ENCODE measurements around the gene MARCHF3. TPM values are rescaled to one million over a fixed set of nuclear protein-coding genes. Genes with fewer than 3 reads are reported as not detected.

Gene MARCHF3
- total RNA-seq, 2 experiments from 2014 or later = 2.0 to 2.4 TPM

DNA sequence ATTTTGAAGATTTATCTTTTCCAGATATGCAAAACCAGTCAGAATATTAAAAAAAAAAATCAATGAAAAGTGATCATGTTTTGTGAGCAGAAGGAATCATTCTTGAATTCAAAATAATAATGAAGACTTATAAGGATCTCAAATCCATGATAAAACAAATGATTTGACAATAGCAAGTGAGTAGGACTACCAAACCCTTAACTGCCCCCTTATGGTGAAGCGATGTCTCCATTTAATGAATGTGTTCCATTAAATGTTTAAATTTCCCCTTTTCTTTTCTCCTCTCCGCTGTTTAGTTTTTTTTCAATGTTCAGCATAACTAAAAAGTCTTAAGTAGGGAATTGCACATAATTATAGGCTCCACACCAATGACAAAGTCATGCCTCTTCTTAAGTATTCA lies 12.2 kb upstream of the MARCHF3 start:
- ATAC-seq (no peak), DNase-seq (no peak)
- Mint-ChIP-seq H3K27me3 (ENCODE audit: low read depth) (no peaks in the 10 kb centered on the region), H3K36me3 (ENCODE audit: low read depth) (no peaks in the 10 kb centered on the region), H3K9me3 (ENCODE audit: insufficient read depth) (no peaks in the 10 kb centered on the region), H3K27ac (no peak overlapping the region), H3K4me1 (ENCODE audit: low read depth) (no peaks in the 10 kb centered on the region), H3K4me3 (no peak overlapping the region)
- ChIA-PET CTCF (no interaction called here), POLR2A (no interaction called here)

DNA sequence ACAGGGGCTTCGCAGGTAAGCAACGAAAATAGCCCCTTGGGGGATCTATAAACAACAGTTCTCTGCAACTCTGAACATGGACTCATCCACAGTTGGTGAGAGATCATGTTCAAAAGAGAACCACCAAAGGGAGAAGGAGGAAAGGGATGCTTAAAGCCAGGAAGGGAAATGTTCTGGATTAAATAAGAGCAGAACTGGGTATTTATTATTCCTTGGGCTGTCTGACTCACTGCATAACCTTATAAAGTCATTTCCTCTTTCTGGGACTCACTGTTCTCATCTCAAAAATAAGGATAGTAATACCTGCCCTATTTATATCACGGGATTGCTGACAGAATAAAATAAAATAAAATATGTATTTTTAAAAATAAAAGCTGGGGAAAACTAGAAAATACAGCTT lies 11.2 kb upstream of the MARCHF3 start:
- ATAC-seq = no peak
- H3K27me3 Mint-ChIP-seq (ENCODE audit: low read depth) = no peaks in the 10 kb centered on the region

GRCh38 chr5:127040796-127041520 lies 10.6 kb upstream of the MARCHF3 start:
- no peak overlapping the region for H3K27ac Mint-ChIP-seq
- POLR2A ChIA-PET = interaction anchor here (1.2 kb wide), 1 partner anchor 10 kb away, joined by 3 read pairs; the partner anchor contains the start of gene MARCHF3
- CTCF ChIA-PET = interaction anchor here (1.0 kb wide), 1 partner anchor 15 kb away, joined by 3 read pairs; no protein-coding TSS in a partner anchor
- ATAC-seq = no peak
- DNase-seq = no peak
- H3K9me3 Mint-ChIP-seq (ENCODE audit: insufficient read depth) = no peaks in the 10 kb centered on the region
- H3K27me3 Mint-ChIP-seq (ENCODE audit: low read depth) = no peaks in the 10 kb centered on the region
- H3K36me3 Mint-ChIP-seq (ENCODE audit: low read depth) = no peaks in the 10 kb centered on the region
- no peaks in the 10 kb centered on the region for H3K4me1 Mint-ChIP-seq (ENCODE audit: low read depth)
- H3K4me3 Mint-ChIP-seq = no peak overlapping the region

More for the DNA sequence above, 11.2 kb upstream of the MARCHF3 start:
- no peak for DNase-seq
- Mint-ChIP-seq H3K27ac (no peak overlapping the region), H3K4me1 (ENCODE audit: low read depth) (no peaks in the 10 kb centered on the region), H3K9me3 (ENCODE audit: insufficient read depth) (no peaks in the 10 kb centered on the region), H3K4me3 (no peak overlapping the region), H3K36me3 (ENCODE audit: low read depth) (no peaks in the 10 kb centered on the region)
- CTCF ChIA-PET = no interaction called here
- POLR2A ChIA-PET = interaction anchor here (0.6 kb wide), 1 partner anchor 10 kb away, joined by 3 read pairs; no protein-coding TSS in a partner anchor

- ChIA-PET POLR2A (no interaction called here), CTCF (no interaction called here)
- Mint-ChIP-seq H3K36me3 (ENCODE audit: low read depth) (no peaks in the 10 kb centered on the region), H3K27ac (no peak overlapping the region), H3K9me3 (ENCODE audit: insufficient read depth) (no peaks in the 10 kb centered on the region), H3K4me3 (no peak overlapping the region), H3K27me3 (ENCODE audit: low read depth) (peaks cover 4% of the 10 kb centered on the region), H3K4me1 (ENCODE audit: low read depth) (no peaks in the 10 kb centered on the region)
- DNase-seq (no peak), ATAC-seq (no peak)
These were observed 8.2 kb upstream of the MARCHF3 start for GRCh38 chr5:127038550-127038949.

GRCh38 chr5:127031863-127032232 lies 1.5 kb upstream of the MARCHF3 start:
- ATAC-seq (no peak), DNase-seq (no peak)
- H3K27me3 Mint-ChIP-seq (ENCODE audit: low read depth) = peaks cover 26% of the 10 kb centered on the region
- no peaks in the 10 kb centered on the region for H3K9me3 Mint-ChIP-seq (ENCODE audit: insufficient read depth)
- H3K4me1 Mint-ChIP-seq (ENCODE audit: low read depth) = peaks cover 15% of the 10 kb centered on the region
- CTCF ChIA-PET = interaction anchor here (0.8 to 1.4 kb wide), 2 partner anchors 13 to 194 kb away, joined by 3 to 4 read pairs; no protein-coding TSS in a partner anchor
- peak overlapping the region; percentile 90 for H3K4me3 Mint-ChIP-seq
- no peaks in the 10 kb centered on the region for H3K36me3 Mint-ChIP-seq (ENCODE audit: low read depth)
- POLR2A ChIA-PET = interaction anchor here (0.7 to 4.4 kb wide), 4 partner anchors 10 to 254 kb away, joined by 3 to 23 read pairs (median 4); no protein-coding TSS in a partner anchor
- no peak overlapping the region for H3K27ac Mint-ChIP-seq

- CTCF ChIA-PET = interaction anchor here (0.8 to 1.4 kb wide), 3 partner anchors 14 to 193 kb away, joined by 3 to 8 read pairs (median 4); no protein-coding TSS in a partner anchor
- H3K4me3 Mint-ChIP-seq = peak overlapping the region; percentile 90
- ATAC-seq (peak; percentile 13), DNase-seq (no peak)
- peaks cover 26% of the 10 kb centered on the region for H3K27me3 Mint-ChIP-seq (ENCODE audit: low read depth)
- H3K9me3 Mint-ChIP-seq (ENCODE audit: insufficient read depth) = no peaks in the 10 kb centered on the region
- peak overlapping the region; percentile 63 for H3K27ac Mint-ChIP-seq
- no peaks in the 10 kb centered on the region for H3K36me3 Mint-ChIP-seq (ENCODE audit: low read depth)
- H3K4me1 Mint-ChIP-seq (ENCODE audit: low read depth) = peaks cover 15% of the 10 kb centered on the region
- POLR2A ChIA-PET = interaction anchor here (0.7 to 4.4 kb wide), 9 partner anchors 9 to 254 kb away, joined by 3 to 23 read pairs (median 3); no protein-coding TSS in a partner anchor
These were observed 947 bp upstream of the MARCHF3 start for GRCh38 chr5:127031147-127031862.

- ChIA-PET POLR2A (interaction anchor here (0.8 to 4.4 kb wide), 4 partner anchors 43 to 252 kb away, joined by 3 to 23 read pairs (median 4); no protein-coding TSS in a partner anchor), CTCF (interaction anchor here (0.9 to 1.2 kb wide), 4 partner anchors 9 to 58 kb away, joined by 3 to 4 read pairs (median 3); no protein-coding TSS in a partner anchor)
- H3K4me1 Mint-ChIP-seq (ENCODE audit: low read depth) = peaks cover 15% of the 10 kb centered on the region
- no peak overlapping the region for H3K27ac Mint-ChIP-seq
- H3K36me3 Mint-ChIP-seq (ENCODE audit: low read depth) = no peaks in the 10 kb centered on the region
- ATAC-seq = peak; percentile 17
- no peaks in the 10 kb centered on the region for H3K9me3 Mint-ChIP-seq (ENCODE audit: insufficient read depth)
- H3K4me3 Mint-ChIP-seq = peak overlapping the region; percentile 90
- H3K27me3 Mint-ChIP-seq (ENCODE audit: low read depth) = peaks cover 26% of the 10 kb centered on the region
- DNase-seq = peak; percentile 58
These were observed 638 bp downstream of the MARCHF3 start for GRCh38 chr5:127029581-127030258.

DNA sequence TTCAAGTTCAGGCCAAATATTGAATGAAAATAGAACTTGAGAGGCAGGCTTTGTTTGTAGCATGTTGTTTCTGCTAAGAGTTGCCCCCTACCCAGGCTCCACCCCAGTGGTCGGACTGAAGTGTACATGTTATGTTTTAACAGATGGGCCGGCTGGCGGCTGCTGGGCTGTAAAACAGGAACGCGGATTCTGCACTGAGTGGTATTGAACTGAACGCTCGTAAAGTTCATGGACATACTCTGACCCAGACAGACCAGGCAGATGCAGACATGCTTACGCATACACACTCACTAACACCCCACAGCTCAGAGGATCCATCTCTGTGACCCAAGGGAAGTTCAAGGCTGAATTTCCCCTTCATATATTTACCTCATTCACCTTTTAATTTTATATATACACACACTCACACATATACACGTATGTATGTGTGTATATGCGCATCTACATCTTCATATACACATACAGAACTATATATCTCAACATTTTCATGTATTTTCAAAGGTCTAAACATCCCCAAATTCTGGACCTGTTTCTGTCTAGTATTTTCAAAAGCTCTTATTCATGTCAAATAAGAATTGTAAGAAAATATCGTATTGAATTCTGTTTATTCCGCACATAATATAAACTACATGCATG lies 1.4 kb downstream of the MARCHF3 start:
- Mint-ChIP-seq H3K27ac (no peak overlapping the region), H3K4me1 (ENCODE audit: low read depth) (peaks cover 15% of the 10 kb centered on the region), H3K9me3 (ENCODE audit: insufficient read depth) (no peaks in the 10 kb centered on the region), H3K4me3 (peak overlapping the region; percentile 90), H3K27me3 (ENCODE audit: low read depth) (peaks cover 24% of the 10 kb centered on the region), H3K36me3 (ENCODE audit: low read depth) (no peaks in the 10 kb centered on the region)
- POLR2A ChIA-PET = interaction anchor here (0.8 to 4.4 kb wide), 5 partner anchors 44 to 251 kb away, joined by 3 to 23 read pairs (median 4); no protein-coding TSS in a partner anchor
- no peak for DNase-seq
- ATAC-seq = no peak
- CTCF ChIA-PET = interaction anchor here (0.9 to 1.2 kb wide), 5 partner anchors 9 to 308 kb away, joined by 3 to 4 read pairs (median 3); no protein-coding TSS in a partner anchor

DNA sequence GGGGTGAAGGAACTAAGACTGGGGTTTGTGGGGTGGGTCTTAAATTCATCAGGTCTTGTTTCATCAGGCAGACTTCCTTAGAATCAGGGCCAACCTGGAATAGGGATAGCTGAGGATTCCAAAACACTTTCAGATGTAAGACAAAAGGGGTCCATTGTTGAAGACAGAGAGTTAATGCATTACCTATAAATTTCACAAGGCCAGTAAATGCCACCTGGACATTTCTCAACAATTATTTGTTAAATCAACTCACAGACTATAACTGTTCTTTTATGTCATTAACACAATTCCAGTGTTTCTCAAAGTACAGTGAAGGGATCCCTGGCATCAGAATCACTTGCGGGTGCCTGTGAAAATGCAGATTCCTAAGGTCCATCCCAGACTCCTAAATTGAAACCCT lies 2.8 kb downstream of the MARCHF3 start:
- no peaks in the 10 kb centered on the region for H3K9me3 Mint-ChIP-seq (ENCODE audit: insufficient read depth)
- H3K27me3 Mint-ChIP-seq (ENCODE audit: low read depth) = peaks cover 18% of the 10 kb centered on the region
- H3K4me3 Mint-ChIP-seq = no peak overlapping the region
- peaks cover 15% of the 10 kb centered on the region for H3K4me1 Mint-ChIP-seq (ENCODE audit: low read depth)
- no peak for ATAC-seq
- POLR2A ChIA-PET = interaction anchor here (0.6 to 1.3 kb wide), 2 partner anchors 69 to 249 kb away, joined by 3 read pairs; no protein-coding TSS in a partner anchor
- CTCF ChIA-PET = interaction anchor here (1.5 kb wide), 2 partner anchors 10 to 61 kb away, joined by 4 read pairs; no protein-coding TSS in a partner anchor
- DNase-seq = no peak
- no peak overlapping the region for H3K27ac Mint-ChIP-seq
- no peaks in the 10 kb centered on the region for H3K36me3 Mint-ChIP-seq (ENCODE audit: low read depth)

- CTCF ChIA-PET = interaction anchor here (0.8 to 1.5 kb wide), 4 partner anchors 11 to 172 kb away, joined by 3 to 4 read pairs (median 4); no protein-coding TSS in a partner anchor
- POLR2A ChIA-PET = interaction anchor here (1.0 kb wide), 1 partner anchor 19 kb away, joined by 3 read pairs; no protein-coding TSS in a partner anchor
- Mint-ChIP-seq H3K36me3 (ENCODE audit: low read depth) (no peaks in the 10 kb centered on the region), H3K4me1 (ENCODE audit: low read depth) (peaks cover 11% of the 10 kb centered on the region), H3K9me3 (ENCODE audit: insufficient read depth) (no peaks in the 10 kb centered on the region), H3K27ac (no peak overlapping the region), H3K4me3 (no peak overlapping the region), H3K27me3 (ENCODE audit: low read depth) (peaks cover 9% of the 10 kb centered on the region)
- no peak for ATAC-seq
- DNase-seq = no peak
These were observed 4.2 kb downstream of the MARCHF3 start for GRCh38 chr5:127026166-127026565.

- ATAC-seq = no peak
- Mint-ChIP-seq H3K9me3 (ENCODE audit: insufficient read depth) (no peaks in the 10 kb centered on the region), H3K4me1 (ENCODE audit: low read depth) (peaks cover 11% of the 10 kb centered on the region), H3K27me3 (ENCODE audit: low read depth) (peaks cover 9% of the 10 kb centered on the region), H3K4me3 (no peak overlapping the region), H3K27ac (no peak overlapping the region), H3K36me3 (ENCODE audit: low read depth) (no peaks in the 10 kb centered on the region)
- ChIA-PET POLR2A (no interaction called here), CTCF (interaction anchor here (0.8 to 1.2 kb wide), 3 partner anchors 11 to 172 kb away, joined by 3 to 4 read pairs (median 4); no protein-coding TSS in a partner anchor)
- DNase-seq = no peak
These were observed 4.9 kb downstream of the MARCHF3 start for GRCh38 chr5:127025467-127025866.

Data from activated CD8-positive, alpha-beta T cell treated with anti-CD3 and anti-CD28 coated beads, Interleukin-2, amount 10 ng/mL, durations not matched to agents 7 days and 5 days (primary cell).